H1 (cell line): ENCODE measurements around the gene GALNT18. TPM values are rescaled to one million over a fixed set of nuclear protein-coding genes. Genes with fewer than 3 reads are reported as not detected.

Experiments used
- RNF2 ChIP-seq: fragments of 200-900, 300-1000 bp; sonication (generic); IDR thresholded peaks from 2 replicates; pipeline ENCODE4 v1.7.1; 2016; ENCODE audit warnings: borderline replicate concordance, low read depth, mild to moderate bottlenecking, antibody characterized with exemption, low read length; ENCODE audit not compliant: poor library complexity, severe bottlenecking; ENCODE audit errors: missing control alignments
- YY1 ChIP-seq: IDR thresholded peaks from 2 replicates; pipeline ENCODE4 v1.6.1; 2011; ENCODE audit warnings: low read depth, mild to moderate bottlenecking, low read length
- polyA plus RNA-seq, 7 experiments: library from polyadenylated mRNA; depleted of rRNA in 3 of 7; stranded (reverse) in 5 of 7; unstranded in 2 of 7; fragments of >200 nt in 5 of 7; fragments of 200-250 nt in 2 of 7; gene quantifications; 1 replicate in 5 of 7; 2 replicates in 1 of 7; 4 replicates in 1 of 7; pipeline versions ENCODE4 v1.2.1 to v1.2.3, GENCODE V29; 2011 to 2013; ENCODE audit warnings: missing spikeins in 2 of 7, mixed read lengths in 2 of 7
- total RNA-seq: library from RNA; stranded (reverse); fragmentation: NEBNext Ultra II Directional; extraction: Animal tissue kit (Norgen Biotek cat#: 25700); gene quantifications from 2 replicates; pipeline ENCODE4 v1.2.1, GENCODE V29; 2021

GALNT18 gene
- total and polyA plus RNA-seq, 2 of the 8 experiments (the other 6 are each of a cell fraction or from before 2014, with no cell fraction given): 6.0 to 9.4 TPM

- TF ChIP-seq RNF2 (no peak), YY1 (no peak)
These were observed 371.3 kb downstream of the GALNT18 start (continued) for GRCh38 chr11:11250470-11250869.
